ENCODE results near the gene TNPO3.
"Not testable (repeated sequence)": the region's sequence is repeated elsewhere in the genome, so short reads cannot be mapped to it uniquely, and the experiment has no call there.

The TNPO3 gene

GRCh38 chr7:128968624-128969023 is 86.3 kb downstream of the TNPO3 start:
- in situ Hi-C loops (cut with MboI; ENCODE audit: low sequenced_read_pairs) = no loop called here

- in situ Hi-C loops (cut with MboI; ENCODE audit: low sequenced_read_pairs) = no loop called here
Observed at GRCh38 chr7:128963327-128963757, 91.6 kb downstream of the TNPO3 start.

- in situ Hi-C loops (cut with MboI; ENCODE audit: low sequenced_read_pairs) = no loop called here
Observed at GRCh38 chr7:128962899-128963298, 92.0 kb downstream of the TNPO3 start.

- in situ Hi-C loops (cut with MboI; ENCODE audit: low sequenced_read_pairs) = no loop called here
Observed at GRCh38 chr7:128961030-128961659, 93.8 kb downstream of the TNPO3 start.

GRCh38 chr7:128959296-128959695 is 95.6 kb downstream of the TNPO3 start:
- in situ Hi-C loops (cut with MboI; ENCODE audit: low sequenced_read_pairs) = no loop called here

- in situ Hi-C loops (cut with MboI; ENCODE audit: low sequenced_read_pairs) = no loop called here
Observed at GRCh38 chr7:128955981-128956380, 98.9 kb downstream of the TNPO3 start.

- in situ Hi-C loops (cut with MboI; ENCODE audit: low sequenced_read_pairs) = no loop called here
Observed at GRCh38 chr7:128954830-128955802, 99.8 kb downstream of the TNPO3 start.

GRCh38 chr7:128954150-128954549 is 100.8 kb downstream of the TNPO3 start:
- in situ Hi-C loops (cut with MboI; ENCODE audit: low sequenced_read_pairs) = no loop called here

- in situ Hi-C loops (cut with MboI; ENCODE audit: low sequenced_read_pairs) = no loop called here
Observed at GRCh38 chr7:128951296-128951695, 103.6 kb downstream of the TNPO3 start.

GRCh38 chr7:128948976-128949760 is 105.7 kb downstream of the TNPO3 start:
- in situ Hi-C loops (cut with MboI; ENCODE audit: low sequenced_read_pairs) = no loop called here

- in situ Hi-C loops (cut with MboI; ENCODE audit: low sequenced_read_pairs) = no loop called here
Observed at GRCh38 chr7:128948312-128948973, 106.5 kb downstream of the TNPO3 start.

- in situ Hi-C loops (cut with MboI; ENCODE audit: low sequenced_read_pairs) = no loop called here
Observed at GRCh38 chr7:128947854-128948253, 107.1 kb downstream of the TNPO3 start.

GRCh38 chr7:128946936-128947830 is 107.7 kb downstream of the TNPO3 start:
- in situ Hi-C loops (cut with MboI; ENCODE audit: low sequenced_read_pairs) = no loop called here

GRCh38 chr7:128945668-128946366 is 109.1 kb downstream of the TNPO3 start:
- in situ Hi-C loops (cut with MboI; ENCODE audit: low sequenced_read_pairs) = no loop called here

- in situ Hi-C loops (cut with MboI; ENCODE audit: low sequenced_read_pairs) = no loop called here
Observed at GRCh38 chr7:128944487-128945236, 110.2 kb downstream of the TNPO3 start.

GRCh38 chr7:128943251-128943650 is 111.7 kb downstream of the TNPO3 start:
- in situ Hi-C loops (cut with MboI; ENCODE audit: low sequenced_read_pairs) = not testable (repeated sequence)

GRCh38 chr7:128941946-128942526 is 112.9 kb downstream of the TNPO3 start:
- in situ Hi-C loops (cut with MboI; ENCODE audit: low sequenced_read_pairs) = no loop called here

- in situ Hi-C loops (cut with MboI; ENCODE audit: low sequenced_read_pairs) = no loop called here
Observed at GRCh38 chr7:128941323-128941890, 113.5 kb downstream of the TNPO3 start.

Data from HL-60/S4 treated with retinoic acid at 250 ng/mL for 4 days and 3 days (cell line).